Brain microvascular endothelial cell (primary cell): ENCODE measurements around the gene PEAK1.

Experiments used
- DNase-seq: peaks from one replicate; pipeline ENCODE4 v3.0.0-alpha.2; 2020
- H3K27ac ChIP-seq: fragments of 250-450 bp; sonication (Bioruptor Pico); 2 replicates; pipeline ENCODE4 v1.5.1; 2020; ENCODE audit warnings: mild to moderate bottlenecking, moderate library complexity
- H3K27me3 ChIP-seq: fragments of 250-450 bp; sonication (Bioruptor Pico); replicated peaks from 2 replicates; pipeline ENCODE4 v1.5.1; 2020; ENCODE audit warnings: mild to moderate bottlenecking
- H3K36me3 ChIP-seq: fragments of 250-450 bp; sonication (Bioruptor Pico); replicated peaks from 2 replicates; pipeline ENCODE4 v1.5.1; 2020; ENCODE audit warnings: mild to moderate bottlenecking
- H3K4me3 ChIP-seq: 2 replicates; pipeline ENCODE4 v1.5.1; 2011; ENCODE audit warnings: low read depth, mild to moderate bottlenecking, control low read depth, low read length, moderate library complexity
- in situ Hi-C: cut with HindIII; loops from 2 replicates; pipeline ENCODE4 v1.10.0; 2017; ENCODE audit warnings: low sequenced_read_pairs, low pct_ligation_motif_present
- TF ChIP-seq, protein P1 (sequence below): IDR thresholded peaks from 2 replicates; pipeline ENCODE4 v1.5.1; 2011; ENCODE audit warnings: low read depth, mild to moderate bottlenecking, moderate library complexity, low read length, control low read depth, inconsistent platforms; ENCODE audit errors: missing control alignments

Gene PEAK1

GRCh38 chr15:77099741-77100463 is 320.0 kb downstream of the PEAK1 start:
- DNase-seq: no peak
- Histone ChIP-seq H3K27ac (no peak overlapping the region), H3K27me3 (no peaks in the 10 kb centered on the region), H3K4me3 (no peak overlapping the region), H3K36me3 (no peaks in the 10 kb centered on the region)
- in situ Hi-C loops: loop anchor here (25.0 kb wide), 1 partner anchor 437 kb away; no protein-coding TSS in a partner anchor
- TF ChIP-seq, protein P1, sequence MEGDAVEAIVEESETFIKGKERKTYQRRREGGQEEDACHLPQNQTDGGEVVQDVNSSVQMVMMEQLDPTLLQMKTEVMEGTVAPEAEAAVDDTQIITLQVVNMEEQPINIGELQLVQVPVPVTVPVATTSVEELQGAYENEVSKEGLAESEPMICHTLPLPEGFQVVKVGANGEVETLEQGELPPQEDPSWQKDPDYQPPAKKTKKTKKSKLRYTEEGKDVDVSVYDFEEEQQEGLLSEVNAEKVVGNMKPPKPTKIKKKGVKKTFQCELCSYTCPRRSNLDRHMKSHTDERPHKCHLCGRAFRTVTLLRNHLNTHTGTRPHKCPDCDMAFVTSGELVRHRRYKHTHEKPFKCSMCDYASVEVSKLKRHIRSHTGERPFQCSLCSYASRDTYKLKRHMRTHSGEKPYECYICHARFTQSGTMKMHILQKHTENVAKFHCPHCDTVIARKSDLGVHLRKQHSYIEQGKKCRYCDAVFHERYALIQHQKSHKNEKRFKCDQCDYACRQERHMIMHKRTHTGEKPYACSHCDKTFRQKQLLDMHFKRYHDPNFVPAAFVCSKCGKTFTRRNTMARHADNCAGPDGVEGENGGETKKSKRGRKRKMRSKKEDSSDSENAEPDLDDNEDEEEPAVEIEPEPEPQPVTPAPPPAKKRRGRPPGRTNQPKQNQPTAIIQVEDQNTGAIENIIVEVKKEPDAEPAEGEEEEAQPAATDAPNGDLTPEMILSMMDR: no peak

DNA sequence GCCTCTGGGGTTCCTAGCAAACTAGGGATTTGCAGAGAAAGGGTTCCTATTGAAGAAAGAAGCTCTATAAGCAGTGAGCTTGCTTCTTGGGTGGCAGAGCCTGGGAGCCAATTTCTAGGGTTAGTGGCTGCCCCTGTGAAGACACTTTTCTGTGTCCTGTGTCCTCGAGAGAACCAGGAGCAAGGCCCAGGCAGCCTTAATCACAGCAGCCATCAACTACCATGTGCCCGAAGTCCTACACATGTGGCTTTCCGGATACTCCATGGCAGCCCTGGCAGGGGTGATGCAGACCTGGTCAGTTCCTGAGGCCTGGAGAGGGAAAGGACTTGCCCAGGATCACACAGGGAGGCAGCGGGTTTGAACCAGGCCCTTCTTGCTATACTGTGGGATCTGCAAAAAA is 321.3 kb downstream of the PEAK1 start:
- Histone ChIP-seq H3K27me3 (no peaks in the 10 kb centered on the region), H3K4me3 (no peak overlapping the region), H3K27ac (no peak overlapping the region), H3K36me3 (no peaks in the 10 kb centered on the region)
- TF ChIP-seq, protein P1: no peak
- no peak for DNase-seq
- in situ Hi-C loops: no loop called here

GRCh38 chr15:77097921-77098320 is 322.0 kb downstream of the PEAK1 start:
- TF ChIP-seq, protein P1: no peak
- in situ Hi-C loops: no loop called here

DNA sequence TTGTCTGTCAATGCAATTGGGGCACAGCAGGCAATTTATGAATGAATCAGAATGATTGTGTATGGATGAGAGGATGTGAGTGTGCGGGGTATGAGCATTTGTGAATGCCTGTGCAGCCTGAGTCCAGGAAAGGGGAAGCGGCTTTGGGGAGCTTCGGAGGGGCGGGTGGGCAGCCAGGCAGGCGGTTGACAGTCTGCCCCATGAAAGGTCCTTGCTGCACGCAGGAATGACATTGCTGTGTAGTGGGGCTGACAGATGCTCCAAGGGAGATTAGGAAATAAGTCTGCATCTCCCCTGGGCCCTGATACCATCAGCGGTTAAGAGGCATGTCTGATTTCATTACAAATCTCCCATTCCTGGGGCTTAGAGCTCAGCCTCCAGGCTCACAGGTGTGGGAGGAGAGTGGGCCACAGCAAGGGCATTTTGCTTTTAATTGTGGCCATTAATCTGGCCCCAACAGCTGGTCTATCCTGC is 322.6 kb downstream of the PEAK1 start:
- Histone ChIP-seq H3K27ac (no peak overlapping the region), H3K27me3 (no peaks in the 10 kb centered on the region), H3K36me3 (no peaks in the 10 kb centered on the region), H3K4me3 (no peak overlapping the region)
- in situ Hi-C loops: no loop called here
- no peak for DNase-seq
- TF ChIP-seq, protein P1: no peak

More at GRCh38 chr15:77097921-77098320, 322.0 kb downstream of the PEAK1 start:
- no peak overlapping the region for H3K27ac ChIP-seq
- H3K4me3 ChIP-seq: no peak overlapping the region
- no peak for DNase-seq
- no peaks in the 10 kb centered on the region for H3K27me3 ChIP-seq
- no peaks in the 10 kb centered on the region for H3K36me3 ChIP-seq

DNA sequence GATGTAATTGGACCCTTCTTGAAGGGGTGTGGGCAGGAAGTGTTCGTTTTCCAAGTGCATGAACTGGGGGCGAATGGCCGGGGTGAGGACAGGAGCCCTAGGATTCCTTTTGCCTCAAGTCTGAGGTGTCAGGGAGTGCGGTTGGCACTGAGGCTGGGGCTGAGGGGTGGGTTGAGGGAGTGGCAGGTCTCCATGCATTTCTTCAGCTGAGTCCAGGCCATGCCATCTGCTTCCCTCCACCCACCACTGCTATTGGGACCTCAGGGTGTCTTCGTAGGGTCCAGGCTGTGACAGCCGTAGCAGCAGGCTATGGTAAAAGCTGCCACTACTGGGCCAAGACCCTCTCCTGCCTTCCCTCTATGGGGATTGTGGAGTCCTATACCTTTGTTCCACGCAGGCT is 323.4 kb downstream of the PEAK1 start:
- in situ Hi-C loops: no loop called here
- TF ChIP-seq, protein P1: no peak
- no peak overlapping the region for H3K4me3 ChIP-seq

More for the DNA sequence above, 323.4 kb downstream of the PEAK1 start:
- no peaks in the 10 kb centered on the region for H3K36me3 ChIP-seq
- DNase-seq: no peak
- no peaks in the 10 kb centered on the region for H3K27me3 ChIP-seq
- no peak overlapping the region for H3K27ac ChIP-seq
